AG10803 (cell line): ENCODE measurements around the gene AEBP1.
A peak's percentile ranks its signal among the peaks of the same experiment; 100 is the strongest.

ENCODE experiments used
- DNase-seq: peaks from one replicate; pipeline ENCODE4 v3.0.0; 2010; ENCODE audit warnings: low read depth
- H3K4me3 ChIP-seq: 2 replicates; pipeline ENCODE4 v1.5.1; 2011; ENCODE audit warnings: mild to moderate bottlenecking, low read length, control low read depth
- TF ChIP-seq, protein P1 (sequence below): conservative IDR thresholded peaks from 2 replicates; pipeline ENCODE4 v1.5.1; 2011; ENCODE audit warnings: mild to moderate bottlenecking, low read length, control low read depth, inconsistent platforms

Gene AEBP1

DNA sequence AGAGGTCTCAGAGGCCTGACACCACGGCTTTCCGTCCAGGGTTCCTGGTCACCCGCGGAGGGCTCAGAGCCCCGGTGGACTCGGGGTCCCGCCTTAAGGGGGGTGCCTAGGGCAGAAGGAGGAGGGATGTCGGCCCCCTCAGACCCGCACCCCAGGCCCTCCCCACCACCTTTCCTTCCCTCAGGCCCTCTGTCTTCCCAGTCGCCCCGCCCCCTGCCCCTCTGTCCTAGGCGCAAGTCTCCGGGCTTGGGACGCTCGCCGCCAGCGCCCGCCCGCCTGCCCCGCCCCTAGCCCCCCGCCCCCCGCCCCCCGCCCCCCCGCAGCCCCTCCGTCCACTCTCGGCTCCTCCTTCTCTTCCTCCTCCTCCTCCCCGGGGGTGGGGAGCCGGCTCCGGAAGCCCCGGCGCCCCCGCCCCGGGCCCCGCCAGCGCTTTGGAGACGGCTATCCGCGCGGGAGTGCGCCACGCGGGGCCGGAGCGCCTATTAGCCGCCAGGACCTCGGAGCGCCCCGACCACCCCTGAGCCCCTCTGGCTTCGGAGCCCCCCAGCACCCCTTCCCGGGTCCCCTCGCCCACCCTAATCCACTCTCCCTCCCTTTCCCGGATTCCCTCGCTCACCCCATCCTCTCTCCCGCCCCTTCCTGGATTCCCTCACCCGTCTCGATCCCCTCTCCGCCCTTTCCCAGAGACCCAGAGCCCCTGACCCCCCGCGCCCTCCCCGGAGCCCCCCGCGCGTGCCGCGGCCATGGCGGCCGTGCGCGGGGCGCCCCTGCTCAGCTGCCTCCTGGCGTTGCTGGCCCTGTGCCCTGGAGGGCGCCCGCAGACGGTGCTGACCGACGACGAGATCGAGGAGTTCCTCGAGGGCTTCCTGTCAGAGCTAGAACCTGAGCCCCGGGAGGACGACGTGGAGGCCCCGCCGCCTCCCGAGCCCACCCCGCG lies at the start of gene AEBP1:
AEBP1 (plus strand) TSS at position 423 of the 937 bp plus-strand sequence; CDS start at position 744, 321 bp downstream.
- H3K4me3 ChIP-seq = peak within 1 kb of the TSS; percentile 95
- TF ChIP-seq, protein P1, sequence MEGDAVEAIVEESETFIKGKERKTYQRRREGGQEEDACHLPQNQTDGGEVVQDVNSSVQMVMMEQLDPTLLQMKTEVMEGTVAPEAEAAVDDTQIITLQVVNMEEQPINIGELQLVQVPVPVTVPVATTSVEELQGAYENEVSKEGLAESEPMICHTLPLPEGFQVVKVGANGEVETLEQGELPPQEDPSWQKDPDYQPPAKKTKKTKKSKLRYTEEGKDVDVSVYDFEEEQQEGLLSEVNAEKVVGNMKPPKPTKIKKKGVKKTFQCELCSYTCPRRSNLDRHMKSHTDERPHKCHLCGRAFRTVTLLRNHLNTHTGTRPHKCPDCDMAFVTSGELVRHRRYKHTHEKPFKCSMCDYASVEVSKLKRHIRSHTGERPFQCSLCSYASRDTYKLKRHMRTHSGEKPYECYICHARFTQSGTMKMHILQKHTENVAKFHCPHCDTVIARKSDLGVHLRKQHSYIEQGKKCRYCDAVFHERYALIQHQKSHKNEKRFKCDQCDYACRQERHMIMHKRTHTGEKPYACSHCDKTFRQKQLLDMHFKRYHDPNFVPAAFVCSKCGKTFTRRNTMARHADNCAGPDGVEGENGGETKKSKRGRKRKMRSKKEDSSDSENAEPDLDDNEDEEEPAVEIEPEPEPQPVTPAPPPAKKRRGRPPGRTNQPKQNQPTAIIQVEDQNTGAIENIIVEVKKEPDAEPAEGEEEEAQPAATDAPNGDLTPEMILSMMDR = no peak
- DNase-seq = peak; percentile 44

DNA sequence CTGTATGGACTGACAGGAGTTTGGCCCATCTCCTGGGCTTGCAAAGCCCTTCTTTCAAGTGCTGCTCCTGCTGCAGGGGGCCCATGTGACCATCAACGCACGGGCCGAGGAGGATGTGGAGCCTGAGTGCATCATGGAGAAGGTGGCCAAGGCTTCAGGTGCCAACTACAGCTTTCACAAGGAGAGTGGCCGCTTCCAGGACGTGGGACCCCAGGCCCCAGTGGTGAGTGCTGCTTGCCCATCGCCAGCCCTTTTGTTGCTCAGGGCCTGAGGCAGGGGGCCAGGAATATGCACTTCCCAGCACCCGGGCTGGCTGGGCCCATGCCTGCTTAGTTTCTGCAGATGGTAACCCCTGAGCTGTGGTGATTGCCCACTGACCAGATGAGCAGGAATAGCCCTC lies 47.5 kb upstream of the AEBP1 start:
- TF ChIP-seq, protein P1 = no peak
- DNase-seq = no peak
- no peak overlapping the region for H3K4me3 ChIP-seq

- no peak for DNase-seq
- TF ChIP-seq, protein P1 = no peak
- no peak overlapping the region for H3K4me3 ChIP-seq
Observed at GRCh38 chr7:44057181-44057848, 46.8 kb upstream of the AEBP1 start.

GRCh38 chr7:44057849-44058758 lies 46.0 kb upstream of the AEBP1 start:
- no peak overlapping the region for H3K4me3 ChIP-seq
- no peak for DNase-seq
- TF ChIP-seq, protein P1 = no peak

GRCh38 chr7:44058759-44059218 lies 45.4 kb upstream of the AEBP1 start:
- TF ChIP-seq, protein P1 = no peak
- DNase-seq = no peak
- H3K4me3 ChIP-seq = no peak overlapping the region

- no peak overlapping the region for H3K4me3 ChIP-seq
- no peak for DNase-seq
- TF ChIP-seq, protein P1 = no peak
Observed at GRCh38 chr7:44059219-44060090, 44.7 kb upstream of the AEBP1 start.
